HUES48 (cell line): ENCODE measurements around the gene DMAP1.
"Not testable (repeated sequence)": the region's sequence is repeated elsewhere in the genome, so short reads cannot be mapped to it uniquely, and the experiment has no call there.

Experiments
- H3K27ac ChIP-seq: one replicate; pipeline ENCODE4 v1.7.0; 2013; ENCODE audit warnings: low read depth, low read length, inconsistent platforms
- H3K27me3 ChIP-seq: 2 replicates; pipeline ENCODE4 v1.6.1; 2013; ENCODE audit warnings: mild to moderate bottlenecking, low read length; ENCODE audit not compliant: control insufficient read depth, insufficient read depth
- H3K36me3 ChIP-seq: 2 replicates; pipeline ENCODE4 v1.6.1; 2013; ENCODE audit warnings: low read length; ENCODE audit not compliant: control insufficient read depth, insufficient read depth
- H3K4me1 ChIP-seq: 2 replicates; pipeline ENCODE4 v1.6.1; 2013; ENCODE audit warnings: mild to moderate bottlenecking, low read length; ENCODE audit not compliant: control insufficient read depth, insufficient read depth
- H3K4me3 ChIP-seq: 2 replicates; pipeline ENCODE4 v1.5.1; 2013; ENCODE audit warnings: mild to moderate bottlenecking, low read depth, low read length
- H3K9ac ChIP-seq: 2 replicates; pipeline ENCODE4 v1.6.1; 2013; ENCODE audit warnings: mild to moderate bottlenecking, low read depth, low read length, moderate library complexity
- H3K9me3 ChIP-seq: 2 replicates; pipeline ENCODE4 v1.6.1; 2013; ENCODE audit warnings: low read length; ENCODE audit not compliant: control insufficient read depth, insufficient read depth

Gene DMAP1, protein sequence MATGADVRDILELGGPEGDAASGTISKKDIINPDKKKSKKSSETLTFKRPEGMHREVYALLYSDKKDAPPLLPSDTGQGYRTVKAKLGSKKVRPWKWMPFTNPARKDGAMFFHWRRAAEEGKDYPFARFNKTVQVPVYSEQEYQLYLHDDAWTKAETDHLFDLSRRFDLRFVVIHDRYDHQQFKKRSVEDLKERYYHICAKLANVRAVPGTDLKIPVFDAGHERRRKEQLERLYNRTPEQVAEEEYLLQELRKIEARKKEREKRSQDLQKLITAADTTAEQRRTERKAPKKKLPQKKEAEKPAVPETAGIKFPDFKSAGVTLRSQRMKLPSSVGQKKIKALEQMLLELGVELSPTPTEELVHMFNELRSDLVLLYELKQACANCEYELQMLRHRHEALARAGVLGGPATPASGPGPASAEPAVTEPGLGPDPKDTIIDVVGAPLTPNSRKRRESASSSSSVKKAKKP

GRCh38 chr1:44213222-44214112 is at the start of gene DMAP1:
TSS of gene DMAP1 (plus strand) at chr1:44213471. CDS start at chr1:44213754, 283 bp downstream.
- Histone ChIP-seq H3K9me3 (no peaks in the 10 kb centered on the region), H3K4me3 (peak within 1 kb of the TSS; percentile 89), H3K4me1 (peaks cover 5% of the 10 kb centered on the region; the same call in 1 of the 2 replicates), H3K27me3 (no peaks in the 10 kb centered on the region), H3K36me3 (peaks cover 36% of the 10 kb centered on the region), H3K27ac (peak within 1 kb of the TSS; percentile 51), H3K9ac (peak within 1 kb of the TSS; percentile 62)

DNA sequence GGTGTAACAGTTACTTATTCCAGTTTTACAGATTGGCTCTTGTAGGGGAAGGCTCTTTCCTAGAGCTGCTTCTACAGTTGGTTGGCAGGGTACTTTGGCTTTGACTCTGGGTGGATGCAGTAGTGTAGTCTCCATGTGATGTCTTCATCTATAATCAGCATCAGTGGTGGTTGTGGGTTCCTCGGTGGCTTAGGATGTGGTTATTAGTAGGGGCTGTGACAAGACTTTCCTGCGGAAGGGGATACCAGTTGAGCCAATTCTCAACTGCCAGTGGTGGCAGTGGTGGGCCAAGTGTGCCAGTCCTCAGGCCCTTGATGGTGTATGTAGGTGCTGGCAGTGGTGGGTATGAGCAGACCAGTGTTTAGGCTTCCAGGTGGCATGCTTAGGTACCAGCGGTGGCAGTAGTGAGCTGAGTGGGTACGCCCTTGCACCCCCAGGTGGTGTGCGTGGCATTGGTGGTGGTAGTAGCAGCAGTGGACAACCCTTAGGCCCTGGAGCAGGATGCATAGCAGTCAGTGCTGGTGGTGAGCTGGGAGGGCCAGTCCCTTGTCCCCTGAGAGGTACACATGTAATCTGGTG is 44.7 kb upstream of the DMAP1 start:
- H3K4me1 ChIP-seq: no peaks in the 10 kb centered on the region
- no peak overlapping the region for H3K9ac ChIP-seq
- H3K9me3 ChIP-seq: peaks cover 6% of the 10 kb centered on the region; the same call in 1 of the 2 replicates
- no peak overlapping the region for H3K27ac ChIP-seq
- no peaks in the 10 kb centered on the region for H3K36me3 ChIP-seq
- no peaks in the 10 kb centered on the region for H3K27me3 ChIP-seq
- no peak overlapping the region for H3K4me3 ChIP-seq

- Histone ChIP-seq H3K4me3 (no peak overlapping the region), H3K9ac (no peak overlapping the region), H3K27me3 (no peaks in the 10 kb centered on the region), H3K36me3 (no peaks in the 10 kb centered on the region), H3K4me1 (no peaks in the 10 kb centered on the region), H3K27ac (no peak overlapping the region), H3K9me3 (peaks cover 22% of the 10 kb centered on the region)
Observed at GRCh38 chr1:44170281-44170823, 42.9 kb upstream of the DMAP1 start.

- no peaks in the 10 kb centered on the region for H3K36me3 ChIP-seq
- no peak overlapping the region for H3K4me3 ChIP-seq
- no peak overlapping the region for H3K27ac ChIP-seq
- H3K9ac ChIP-seq: no peak overlapping the region
- no peaks in the 10 kb centered on the region for H3K27me3 ChIP-seq
- peaks cover 30% of the 10 kb centered on the region for H3K9me3 ChIP-seq
- H3K4me1 ChIP-seq: no peaks in the 10 kb centered on the region
Observed at GRCh38 chr1:44174630-44175029, 38.6 kb upstream of the DMAP1 start.

- no peak overlapping the region for H3K27ac ChIP-seq
- no peaks in the 10 kb centered on the region for H3K36me3 ChIP-seq
- no peak overlapping the region for H3K9ac ChIP-seq
Observed at GRCh38 chr1:44200336-44200735, 12.9 kb upstream of the DMAP1 start.

DNA sequence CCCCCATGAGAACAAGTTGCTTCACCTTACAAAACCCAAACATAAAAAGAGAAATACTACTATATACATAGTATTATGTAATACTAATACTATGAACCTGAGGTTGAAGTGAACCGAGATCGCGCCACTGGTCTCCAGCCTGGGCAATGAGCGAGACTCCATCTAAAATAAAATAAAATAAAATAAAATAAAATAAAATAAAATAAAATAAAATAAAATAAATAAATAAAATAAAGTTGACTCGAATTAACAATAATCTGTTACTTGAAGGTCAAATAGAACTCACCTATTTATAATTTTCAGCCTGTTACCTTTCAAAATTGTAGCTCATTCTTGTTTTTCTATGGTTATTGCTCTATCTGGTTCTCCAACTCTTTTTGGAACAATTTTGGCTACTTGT is 6.7 kb upstream of the DMAP1 start:
- H3K27ac ChIP-seq, H3K9ac ChIP-seq, H3K27me3 ChIP-seq, H3K4me1 ChIP-seq, H3K9me3 ChIP-seq, H3K36me3 ChIP-seq, H3K4me3 ChIP-seq: not testable (repeated sequence)

More at GRCh38 chr1:44200336-44200735, 12.9 kb upstream of the DMAP1 start:
- H3K27me3 ChIP-seq: no peaks in the 10 kb centered on the region
- no peak overlapping the region for H3K4me3 ChIP-seq
- H3K4me1 ChIP-seq: no peaks in the 10 kb centered on the region
- no peaks in the 10 kb centered on the region for H3K9me3 ChIP-seq

DNA sequence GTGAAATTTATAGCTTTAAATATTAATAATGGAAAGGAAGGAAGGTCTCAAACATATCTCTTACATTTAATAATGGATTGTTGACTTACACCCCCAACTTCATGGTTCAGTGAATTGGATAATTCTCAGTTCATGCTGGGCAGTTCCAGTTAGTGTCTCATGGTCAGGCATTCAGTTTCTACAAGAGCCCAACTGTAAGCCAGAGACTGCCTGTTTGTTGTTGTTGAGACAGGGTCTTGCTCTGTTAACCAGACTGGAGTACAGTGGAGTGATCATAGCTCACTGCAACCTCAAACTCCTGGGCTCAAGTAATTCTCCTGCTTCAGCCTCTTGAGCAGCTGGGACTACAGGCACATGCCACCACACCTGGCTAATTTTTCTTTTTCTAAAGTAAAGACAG is 5.0 kb upstream of the DMAP1 start:
- Histone ChIP-seq H3K9ac (no peak overlapping the region), H3K27me3 (no peaks in the 10 kb centered on the region), H3K9me3 (no peaks in the 10 kb centered on the region), H3K4me3 (no peak overlapping the region), H3K27ac (no peak overlapping the region), H3K36me3 (no peaks in the 10 kb centered on the region), H3K4me1 (no peaks in the 10 kb centered on the region)

DNA sequence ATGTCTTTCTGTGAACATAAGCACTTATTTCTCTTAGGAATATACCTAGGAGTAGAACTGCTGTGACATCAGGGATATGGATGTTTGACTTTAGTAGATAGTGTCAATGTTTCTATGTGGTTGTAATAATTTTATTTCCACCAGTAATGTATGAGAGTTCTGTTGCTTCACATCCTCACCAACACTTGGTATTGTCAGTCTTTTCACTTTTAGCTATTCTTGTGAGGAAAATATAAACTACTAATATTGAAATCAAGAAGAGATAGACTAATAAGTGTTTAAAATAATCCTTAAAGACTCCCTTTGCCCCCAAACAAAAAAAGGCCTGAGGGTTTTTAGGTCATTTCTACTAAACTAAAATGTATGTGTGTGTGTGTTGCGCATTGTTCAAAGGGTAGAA is 2.7 kb upstream of the DMAP1 start:
- H3K36me3 ChIP-seq: peaks cover 10% of the 10 kb centered on the region; the same call in 1 of the 2 replicates
- no peaks in the 10 kb centered on the region for H3K27me3 ChIP-seq
- no peaks in the 10 kb centered on the region for H3K9me3 ChIP-seq
- H3K27ac ChIP-seq: no peak overlapping the region
- no peak overlapping the region for H3K4me3 ChIP-seq
- peaks cover 5% of the 10 kb centered on the region; the same call in 1 of the 2 replicates for H3K4me1 ChIP-seq
- H3K9ac ChIP-seq: no peak overlapping the region

GRCh38 chr1:44212355-44213221 is 683 bp upstream of the DMAP1 start:
- Histone ChIP-seq H3K9ac (peak overlapping the region; percentile 42; the same call in 1 of the 2 replicates), H3K4me3 (peak overlapping the region; percentile 89), H3K4me1 (peaks cover 5% of the 10 kb centered on the region; the same call in 1 of the 2 replicates), H3K27me3 (no peaks in the 10 kb centered on the region), H3K36me3 (peaks cover 29% of the 10 kb centered on the region), H3K9me3 (no peaks in the 10 kb centered on the region), H3K27ac (no peak overlapping the region)
